Measurements from ENCODE around the gene ARRB1.

The ARRB1 gene

GRCh38 chr11:75291741-75292140 is 59.7 kb downstream of the ARRB1 start:
- CTCF ChIA-PET = no interaction called here
- POLR2A ChIA-PET = no interaction called here
- no peak for TF ChIP-seq CTCF (IDR thresholded peaks at IDR 0.05; ENCODE audit: control extremely low read depth, extremely low read depth, low read depth, missing control alignments)

GRCh38 chr11:75289919-75290318 is 61.5 kb downstream of the ARRB1 start:
- ChIA-PET POLR2A (no interaction called here), CTCF (interaction anchor here (0.8 to 3.4 kb wide), 7 partner anchors 10 to 149 kb away, joined by 3 to 19 read pairs (median 3); no protein-coding TSS in a partner anchor)
- DNase-seq (ENCODE audit: extremely low spot score) = no peak

More at GRCh38 chr11:75291741-75292140, 59.7 kb downstream of the ARRB1 start:
- DNase-seq (ENCODE audit: extremely low spot score) = no peak

GRCh38 chr11:75289511-75289760 is 62.0 kb downstream of the ARRB1 start:
- POLR2A ChIA-PET = no interaction called here
- CTCF ChIA-PET = interaction anchor here (0.9 to 3.4 kb wide), 6 partner anchors 9 to 149 kb away, joined by 3 to 19 read pairs (median 4); no protein-coding TSS in a partner anchor
- no peak for DNase-seq (ENCODE audit: extremely low spot score)
- no peak for TF ChIP-seq CTCF (IDR thresholded peaks at IDR 0.05; ENCODE audit: control extremely low read depth, extremely low read depth, low read depth, missing control alignments)

More at GRCh38 chr11:75289919-75290318, 61.5 kb downstream of the ARRB1 start:
- TF ChIP-seq CTCF (IDR thresholded peaks at IDR 0.05; ENCODE audit: control extremely low read depth, extremely low read depth, low read depth, missing control alignments) = no peak

- CTCF ChIA-PET = no interaction called here
These were observed 63.9 kb downstream of the ARRB1 start for GRCh38 chr11:75287579-75287978.

GRCh38 chr11:75286826-75287465 is 64.5 kb downstream of the ARRB1 start:
- no peak for TF ChIP-seq CTCF (IDR thresholded peaks at IDR 0.05; ENCODE audit: control extremely low read depth, extremely low read depth, low read depth, missing control alignments)
- DNase-seq (ENCODE audit: extremely low spot score) = no peak
- ChIA-PET POLR2A (no interaction called here), CTCF (no interaction called here)

More at GRCh38 chr11:75287579-75287978, 63.9 kb downstream of the ARRB1 start:
- TF ChIP-seq CTCF (IDR thresholded peaks at IDR 0.05; ENCODE audit: control extremely low read depth, extremely low read depth, low read depth, missing control alignments) = no peak
- POLR2A ChIA-PET = no interaction called here
- no peak for DNase-seq (ENCODE audit: extremely low spot score)

- no peak for TF ChIP-seq CTCF (IDR thresholded peaks at IDR 0.05; ENCODE audit: control extremely low read depth, extremely low read depth, low read depth, missing control alignments)
- CTCF ChIA-PET = interaction anchor here (1.1 to 1.2 kb wide), 2 partner anchors 8 to 15 kb away, joined by 3 to 4 read pairs; no protein-coding TSS in a partner anchor
These were observed 65.6 kb downstream of the ARRB1 start for GRCh38 chr11:75285776-75286360.

More at GRCh38 chr11:75285776-75286360, 65.6 kb downstream of the ARRB1 start:
- no peak for DNase-seq (ENCODE audit: extremely low spot score)
- POLR2A ChIA-PET = no interaction called here
